ENCODE data around the gene TRAPPC14.
A peak's percentile ranks its signal among the peaks of the same experiment; 100 is the strongest.

The TRAPPC14 gene

GRCh38 chr7:100158229-100159098 lies at the start of gene TRAPPC14:
TSS of gene TRAPPC14 (minus strand) at chr7:100158723. CDS start at chr7:100158499, 224 bp downstream.
- Histone ChIP-seq H3K9me3 (ENCODE audit: control insufficient read depth, insufficient read depth, low read depth, low read length) (no peaks in the 10 kb centered on the region), H3K36me3 (ENCODE audit: control insufficient read depth in 2 of 2, insufficient read depth in 1 of 2, low read length in 2 of 2) (peaks cover 0 to 36% of the 10 kb centered on the region in 2 experiments; a peak in 1 of 3 replicates), H3K27ac (ENCODE audit: extremely low read depth, low read depth, low read length) (peak within 1 kb of the TSS; percentile 67), H3K4me3 (ENCODE audit: low read depth, low read length) (peak within 1 kb of the TSS; percentile 80), H3K4me1 (ENCODE audit: control insufficient read depth, insufficient read depth, low read length) (peaks cover 3% of the 10 kb centered on the region; the same call in 1 of the 2 replicates)
- CTCF ChIA-PET = interaction anchor here (0.6 to 1.9 kb wide), 4 partner anchors 11 to 450 kb away, joined by 3 to 7 read pairs (median 4); no protein-coding TSS in a partner anchor
- POLR2A ChIA-PET = interaction anchor here (1.0 to 4.3 kb wide), 5 partner anchors 10 to 64 kb away, joined by 3 to 38 read pairs (median 5); partner anchors contain the start of genes GAL3ST4, GPC2, LAMTOR4 and STAG3
- TF ChIP-seq ZBTB21 (tag by site-specific recombination; IDR thresholded peaks at IDR 0.05) (no peak), ZNF48 (tag by site-specific recombination; IDR thresholded peaks at IDR 0.05) (no peak), SP7 (tag by site-specific recombination; IDR thresholded peaks at IDR 0.05) (peak; percentile 58; the same call in 1 of the 2 replicates), GLIS1 (tag by site-specific recombination; IDR thresholded peaks at IDR 0.05) (peak; percentile 83), ZNF600 (tag by site-specific recombination; IDR thresholded peaks at IDR 0.05) (no peak), KLF1 (tag by site-specific recombination; IDR thresholded peaks at IDR 0.05) (peak; percentile 37; the same call in 1 of the 2 replicates), ZNF76 (tag by site-specific recombination; IDR thresholded peaks at IDR 0.05; ENCODE audit: borderline replicate concordance, low read depth) (0 out of 2 replicates have a peak, but pooled peaks have one; percentile 36), ZNF280C (tag by site-specific recombination; IDR thresholded peaks at IDR 0.05) (no peak), KLF9 (tag by site-specific recombination; IDR thresholded peaks at IDR 0.05; ENCODE audit: low read depth) (peak; percentile 99), KLF16 (tag by site-specific recombination; IDR thresholded peaks at IDR 0.05) (peak; percentile 94), BCL11B (tag by site-specific recombination; IDR thresholded peaks at IDR 0.05; ENCODE audit: low read depth) (no peak), ZNF560 (tag by site-specific recombination; IDR thresholded peaks at IDR 0.05; ENCODE audit: borderline replicate concordance) (no peak), ZNF843 (tag by site-specific recombination; IDR thresholded peaks at IDR 0.05) (no peak), PBX3 (CRISPR knock-in tag; IDR thresholded peaks at IDR 0.05) (no peak), ZBTB10 (tag by site-specific recombination; IDR thresholded peaks at IDR 0.05) (peak; percentile 77; the same call in 1 of the 2 replicates), ZBTB17 (tag by site-specific recombination; IDR thresholded peaks at IDR 0.05) (peak; percentile 65), ZNF645 (tag by site-specific recombination; IDR thresholded peaks at IDR 0.05) (no peak), ZNF555 (tag by site-specific recombination; conservative IDR thresholded peaks at IDR 0.05) (no peak), ZNF394 (tag by site-specific recombination; IDR thresholded peaks at IDR 0.05; ENCODE audit: borderline replicate concordance) (0 out of 2 replicates have a peak, but pooled peaks have one; percentile 24), EGR2 (tag by site-specific recombination; IDR thresholded peaks at IDR 0.05; ENCODE audit: low read depth) (peak; percentile 60)
- TF ChIP-seq, protein P1, sequence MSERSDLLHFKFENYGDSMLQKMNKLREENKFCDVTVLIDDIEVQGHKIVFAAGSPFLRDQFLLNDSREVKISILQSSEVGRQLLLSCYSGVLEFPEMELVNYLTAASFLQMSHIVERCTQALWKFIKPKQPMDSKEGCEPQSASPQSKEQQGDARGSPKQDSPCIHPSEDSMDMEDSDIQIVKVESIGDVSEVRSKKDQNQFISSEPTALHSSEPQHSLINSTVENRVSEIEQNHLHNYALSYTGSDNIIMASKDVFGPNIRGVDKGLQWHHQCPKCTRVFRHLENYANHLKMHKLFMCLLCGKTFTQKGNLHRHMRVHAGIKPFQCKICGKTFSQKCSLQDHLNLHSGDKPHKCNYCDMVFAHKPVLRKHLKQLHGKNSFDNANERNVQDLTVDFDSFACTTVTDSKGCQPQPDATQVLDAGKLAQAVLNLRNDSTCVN (tag by site-specific recombination; optimal IDR thresholded peaks at IDR 0.05) = peak; percentile 76
- TF ChIP-seq, protein P2, sequence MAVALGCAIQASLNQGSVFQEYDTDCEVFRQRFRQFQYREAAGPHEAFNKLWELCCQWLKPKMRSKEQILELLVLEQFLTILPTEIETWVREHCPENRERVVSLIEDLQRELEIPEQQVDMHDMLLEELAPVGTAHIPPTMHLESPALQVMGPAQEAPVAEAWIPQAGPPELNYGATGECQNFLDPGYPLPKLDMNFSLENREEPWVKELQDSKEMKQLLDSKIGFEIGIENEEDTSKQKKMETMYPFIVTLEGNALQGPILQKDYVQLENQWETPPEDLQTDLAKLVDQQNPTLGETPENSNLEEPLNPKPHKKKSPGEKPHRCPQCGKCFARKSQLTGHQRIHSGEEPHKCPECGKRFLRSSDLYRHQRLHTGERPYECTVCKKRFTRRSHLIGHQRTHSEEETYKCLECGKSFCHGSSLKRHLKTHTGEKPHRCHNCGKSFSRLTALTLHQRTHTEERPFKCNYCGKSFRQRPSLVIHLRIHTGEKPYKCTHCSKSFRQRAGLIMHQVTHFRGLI (tag by site-specific recombination; IDR thresholded peaks at IDR 0.05) = no peak

Measured in HEK293 (cell line).